Kidney (tissue), 14 donors: Measurements from ENCODE around the gene CEP85L. TPM values are rescaled to one million over a fixed set of nuclear protein-coding genes. Genes with fewer than 3 reads are reported as not detected.

Source experiments
- DNase-seq, 5 donors: peaks; one replicate each; pipeline ENCODE4 v3.0.0-alpha.2; 2013 to 2020
- FAIRE-seq: peaks from 2 replicates; lab custom pipeline; 2012; peaks lifted over from hg19 to GRCh38; lab: Jason Lieb, UNC
- H3K27ac ChIP-seq, 2 donors: one replicate each; pipeline ENCODE4 v1.7.0; 2013; ENCODE audit warnings: low read depth in 2 of 2, low read length in 2 of 2, inconsistent platforms in 1 of 2
- H3K27me3 ChIP-seq: one replicate; pipeline ENCODE4 v1.7.1; 2013; ENCODE audit warnings: low read length, inconsistent platforms; ENCODE audit not compliant: control insufficient read depth, insufficient read depth
- H3K36me3 ChIP-seq, 3 donors: one replicate each; pipeline versions ENCODE4 v1.7.0 to v1.7.1; 2013; ENCODE audit warnings: low read length in 3 of 3, control low read depth in 1 of 3, inconsistent platforms in 1 of 3; ENCODE audit not compliant: insufficient read depth in 3 of 3, control insufficient read depth in 2 of 3
- H3K4me1 ChIP-seq, 3 donors: one replicate each; pipeline versions ENCODE4 v1.7.0 to v1.7.1; 2013; ENCODE audit warnings: low read length in 3 of 3, inconsistent platforms in 1 of 3, low read depth in 1 of 3; ENCODE audit not compliant: control insufficient read depth in 2 of 3, insufficient read depth in 2 of 3
- H3K4me3 ChIP-seq, 3 donors: one replicate each; pipeline versions ENCODE4 v1.7.0 to v1.8.1; 2013; ENCODE audit warnings: low read length in 3 of 3, control low read depth in 1 of 3, inconsistent platforms in 1 of 3
- H3K9ac ChIP-seq, 3 donors: one replicate each; pipeline versions ENCODE4 v1.7.0 to v1.7.1; 2013; ENCODE audit warnings: low read length in 3 of 3, control low read depth in 1 of 3, inconsistent platforms in 1 of 3
- H3K9me3 ChIP-seq, 3 donors: one replicate each; pipeline versions ENCODE4 v1.7.0 to v1.7.1; 2013; ENCODE audit warnings: low read length in 3 of 3, control low read depth in 1 of 3, inconsistent platforms in 1 of 3; ENCODE audit not compliant: control insufficient read depth in 2 of 3, insufficient read depth in 1 of 3
- intact Hi-C: fragments of 100-400 bp; cut with DNase I; formaldehyde crosslinking; loops from one replicate; pipeline ENCODE4 v1.11.1; 2022
- polyA plus RNA-seq: library from polyadenylated mRNA; stranded (reverse); fragments of 350-450 nt; fragmentation: Illumina TruSeq; extraction: RNeasy Lipid Tissue Mini Kit (QIAGEN cat#74804); gene quantifications from one replicate; pipeline ENCODE4 v1.2.3, GENCODE V29; 2014; ENCODE audit warnings: low read depth, low replicate concordance; ENCODE audit not compliant: insufficient read depth
- total RNA-seq: library from RNA; stranded (reverse); fragmentation: NEBNext Ultra II Directional; extraction: Animal tissue kit (Norgen Biotek cat#: 25700); gene quantifications from one replicate; pipeline ENCODE4 v1.2.1, GENCODE V29; 2021
- TF ChIP-seq, protein P1 (sequence below): IDR thresholded peaks from 3 replicates; pipeline ENCODE4 v1.5.1; 2012; ENCODE audit warnings: mild to moderate bottlenecking, moderate library complexity, borderline replicate concordance; ENCODE audit not compliant: insufficient read depth; ENCODE audit errors: extremely low read depth
- donor health status: control.
- donor health status: control.
- donor health status: control.
- donor health status: control.
- donor health status: control.
- donor health status: DM: yes; HTN: yes; CAD: no.
- donor health status: Normal renal cell carcinoma (clear cell type).

Gene CEP85L
- total and polyA plus RNA-seq, 2 donors from 2014 or later: 0.84 to 12.9 TPM

DNA sequence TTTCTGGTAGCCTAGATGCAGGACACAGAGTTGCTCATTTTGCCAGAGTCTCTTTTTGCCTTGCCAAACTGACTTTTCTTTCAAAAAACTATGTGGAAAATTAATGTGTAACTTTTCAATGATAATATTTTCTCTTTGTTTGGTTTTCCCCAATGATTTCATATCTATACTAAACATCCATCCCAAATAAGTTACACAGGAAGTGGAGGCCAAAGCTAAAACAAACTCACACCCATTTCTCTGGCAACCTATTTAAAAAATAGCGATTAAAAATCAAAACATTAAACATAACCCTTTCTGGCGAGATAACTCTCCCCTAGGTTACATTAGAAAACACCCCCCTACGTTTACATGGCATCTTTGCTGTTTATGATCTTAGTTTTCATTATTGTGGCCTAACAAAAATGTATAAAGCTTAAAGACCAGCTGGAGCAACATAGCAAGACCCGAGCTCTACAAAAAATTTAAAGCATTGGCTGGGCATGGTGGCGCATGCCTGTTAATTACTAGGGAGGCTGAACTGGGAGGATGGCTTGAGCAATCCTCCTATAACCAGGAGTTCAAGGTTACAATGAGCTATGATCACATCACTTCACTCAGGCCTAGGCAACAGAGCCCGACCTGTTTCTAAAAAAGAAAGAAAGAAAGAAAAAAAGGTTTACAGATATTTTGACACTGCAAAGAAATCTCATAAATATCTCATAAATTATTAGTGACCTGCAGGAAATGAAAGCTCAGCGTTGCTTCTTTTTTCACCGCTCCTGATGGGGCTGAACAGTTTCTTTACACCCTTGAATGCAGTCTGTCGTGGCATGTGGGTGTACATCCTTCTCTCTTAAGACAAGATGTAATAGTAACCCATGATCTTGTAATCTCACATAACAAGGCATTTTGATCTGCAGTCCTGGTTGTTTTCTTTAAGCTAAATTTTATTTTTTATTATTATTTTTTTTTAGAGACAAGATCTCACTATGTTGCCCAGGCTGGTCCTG is 32.8 kb upstream of the CEP85L start:
- H3K27ac ChIP-seq: no peak overlapping the region

DNA sequence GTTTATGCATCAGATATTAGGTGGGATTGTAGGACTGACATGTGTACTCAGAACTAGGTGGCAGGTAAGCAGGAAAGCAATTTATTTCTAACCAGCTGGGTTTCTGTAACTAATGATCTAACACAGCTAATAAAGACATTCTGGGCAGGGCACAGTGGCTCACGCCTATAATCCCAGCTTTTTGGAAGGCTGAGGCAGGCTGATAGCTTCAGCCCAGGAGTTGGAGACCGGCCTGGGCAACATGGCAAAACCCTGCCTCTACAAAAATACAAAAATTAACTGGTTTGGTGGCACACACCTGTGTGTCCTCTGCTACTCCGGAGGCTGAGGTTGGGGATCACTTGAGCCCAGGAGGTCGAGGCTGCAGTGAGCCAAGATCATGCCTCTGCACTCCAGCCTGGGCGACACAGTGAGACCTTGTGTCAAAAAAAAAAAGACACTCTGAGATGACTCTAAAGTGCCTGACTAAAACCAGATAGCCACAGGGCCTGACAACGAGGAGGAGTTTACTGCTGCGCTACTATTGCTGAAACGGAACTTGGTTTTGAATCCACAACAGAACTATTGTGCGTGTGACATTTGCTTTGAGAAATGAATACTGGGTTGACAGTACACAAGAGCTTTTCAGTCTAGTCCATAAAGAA is 29.2 kb upstream of the CEP85L start:
- FAIRE-seq (no peak), DNase-seq (no peak)
- Histone ChIP-seq H3K4me3 (no peak overlapping the region), H3K9ac (no peak overlapping the region), H3K27ac (no peak overlapping the region), H3K36me3 (no peaks in the 10 kb centered on the region), H3K9me3 (no peaks in the 10 kb centered on the region), H3K27me3 (no peaks in the 10 kb centered on the region), H3K4me1 (no peaks in the 10 kb centered on the region)
- intact Hi-C loops: no loop called here
- TF ChIP-seq, protein P1, sequence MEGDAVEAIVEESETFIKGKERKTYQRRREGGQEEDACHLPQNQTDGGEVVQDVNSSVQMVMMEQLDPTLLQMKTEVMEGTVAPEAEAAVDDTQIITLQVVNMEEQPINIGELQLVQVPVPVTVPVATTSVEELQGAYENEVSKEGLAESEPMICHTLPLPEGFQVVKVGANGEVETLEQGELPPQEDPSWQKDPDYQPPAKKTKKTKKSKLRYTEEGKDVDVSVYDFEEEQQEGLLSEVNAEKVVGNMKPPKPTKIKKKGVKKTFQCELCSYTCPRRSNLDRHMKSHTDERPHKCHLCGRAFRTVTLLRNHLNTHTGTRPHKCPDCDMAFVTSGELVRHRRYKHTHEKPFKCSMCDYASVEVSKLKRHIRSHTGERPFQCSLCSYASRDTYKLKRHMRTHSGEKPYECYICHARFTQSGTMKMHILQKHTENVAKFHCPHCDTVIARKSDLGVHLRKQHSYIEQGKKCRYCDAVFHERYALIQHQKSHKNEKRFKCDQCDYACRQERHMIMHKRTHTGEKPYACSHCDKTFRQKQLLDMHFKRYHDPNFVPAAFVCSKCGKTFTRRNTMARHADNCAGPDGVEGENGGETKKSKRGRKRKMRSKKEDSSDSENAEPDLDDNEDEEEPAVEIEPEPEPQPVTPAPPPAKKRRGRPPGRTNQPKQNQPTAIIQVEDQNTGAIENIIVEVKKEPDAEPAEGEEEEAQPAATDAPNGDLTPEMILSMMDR: no peak

More for the DNA sequence above, 32.8 kb upstream of the CEP85L start:
- FAIRE-seq (no peak), DNase-seq (no peak)
- no peaks in the 10 kb centered on the region for H3K9me3 ChIP-seq
- no peaks in the 10 kb centered on the region for H3K4me1 ChIP-seq
- H3K9ac ChIP-seq: no peak overlapping the region
- TF ChIP-seq, protein P1: no peak
- H3K27me3 ChIP-seq: no peaks in the 10 kb centered on the region
- no peak overlapping the region for H3K4me3 ChIP-seq
- intact Hi-C loops: no loop called here
- no peaks in the 10 kb centered on the region for H3K36me3 ChIP-seq

DNA sequence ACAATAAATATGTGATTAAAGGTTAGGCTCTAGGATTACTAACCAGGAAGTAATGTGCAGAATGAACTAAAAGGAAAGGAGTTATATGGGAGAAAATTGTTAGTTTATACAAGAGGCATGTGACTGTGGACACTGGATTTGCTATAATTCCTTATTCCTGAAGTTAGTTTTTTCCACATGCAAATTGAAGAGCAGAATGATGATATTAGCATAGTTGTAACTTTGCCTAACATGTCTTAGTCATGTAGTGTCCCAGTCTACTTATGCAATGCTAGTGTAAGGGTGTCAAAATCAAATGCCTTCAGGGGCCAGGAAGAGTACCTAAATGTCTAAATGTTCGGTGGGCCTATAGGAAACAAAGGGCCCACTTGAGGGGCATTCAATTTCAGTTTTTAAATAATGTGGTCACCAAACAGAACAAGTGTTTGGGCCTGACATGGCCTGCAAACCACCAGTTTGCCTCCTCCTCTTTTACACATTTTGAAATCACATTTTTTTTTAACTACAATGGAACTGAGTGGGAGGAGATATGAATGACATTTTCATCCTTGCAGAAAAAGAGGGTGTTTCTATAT is 28.0 kb upstream of the CEP85L start:
- Histone ChIP-seq H3K27ac (no peak overlapping the region), H3K36me3 (no peaks in the 10 kb centered on the region), H3K27me3 (no peaks in the 10 kb centered on the region), H3K9me3 (no peaks in the 10 kb centered on the region), H3K9ac (no peak overlapping the region), H3K4me1 (no peaks in the 10 kb centered on the region), H3K4me3 (no peak overlapping the region)
- no peak for DNase-seq
- TF ChIP-seq, protein P1: no peak
- intact Hi-C loops: no loop called here
- no peak for FAIRE-seq
